SKM-1 (cell line): ENCODE measurements around the gene SPDYE2B.
"Not testable (repeated sequence)": the region's sequence is repeated elsewhere in the genome, so short reads cannot be mapped to it uniquely, and the experiment has no call there.

Experiments used
- DNase-seq: peaks from one replicate; lab custom pipeline; 2025; ENCODE audit not compliant: unreplicated experiment; lab: John Stamatoyannopoulos, UW

Gene SPDYE2B

DNA sequence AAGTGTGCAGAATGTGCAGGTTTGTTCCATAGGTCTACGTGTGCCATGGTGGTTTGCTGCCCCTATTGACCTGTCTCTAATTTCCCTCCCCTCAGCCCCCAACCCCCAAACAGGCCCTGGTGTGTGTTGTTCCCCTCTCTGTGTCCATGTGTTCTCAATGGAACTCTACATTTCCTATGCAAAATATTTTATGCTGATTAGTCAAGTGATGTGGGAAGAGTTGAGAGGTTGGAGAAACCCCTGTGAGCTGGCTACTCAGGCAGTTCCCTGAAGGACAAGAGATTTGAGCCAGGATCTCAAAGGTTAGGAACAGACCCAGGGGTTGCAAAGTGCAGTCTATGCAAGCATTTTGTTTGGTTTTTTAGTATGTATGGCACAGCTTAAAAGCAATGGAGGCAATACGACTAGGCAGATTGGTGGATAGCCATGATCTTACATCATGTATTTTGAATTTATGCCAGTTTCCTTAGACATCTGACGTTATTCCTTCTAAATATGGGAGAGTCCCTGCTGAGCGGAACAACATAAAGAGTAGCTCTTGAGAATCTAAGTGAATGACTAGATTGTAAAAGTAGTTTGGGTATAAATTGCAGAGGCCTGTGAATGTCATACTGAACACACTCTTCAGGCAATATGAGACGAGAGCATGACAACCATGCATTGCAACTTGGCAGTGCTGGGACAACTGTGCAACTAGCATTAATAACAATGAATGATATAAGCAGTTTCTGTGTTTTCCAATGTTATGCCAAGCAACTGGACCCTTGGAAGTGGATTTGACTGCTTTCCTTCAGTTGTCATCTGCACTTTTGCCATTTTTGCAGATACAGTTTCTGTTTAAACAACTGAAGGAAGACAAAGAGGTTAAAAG is 47.8 kb downstream of the SPDYE2B start:
- not testable (repeated sequence) for DNase-seq

DNA sequence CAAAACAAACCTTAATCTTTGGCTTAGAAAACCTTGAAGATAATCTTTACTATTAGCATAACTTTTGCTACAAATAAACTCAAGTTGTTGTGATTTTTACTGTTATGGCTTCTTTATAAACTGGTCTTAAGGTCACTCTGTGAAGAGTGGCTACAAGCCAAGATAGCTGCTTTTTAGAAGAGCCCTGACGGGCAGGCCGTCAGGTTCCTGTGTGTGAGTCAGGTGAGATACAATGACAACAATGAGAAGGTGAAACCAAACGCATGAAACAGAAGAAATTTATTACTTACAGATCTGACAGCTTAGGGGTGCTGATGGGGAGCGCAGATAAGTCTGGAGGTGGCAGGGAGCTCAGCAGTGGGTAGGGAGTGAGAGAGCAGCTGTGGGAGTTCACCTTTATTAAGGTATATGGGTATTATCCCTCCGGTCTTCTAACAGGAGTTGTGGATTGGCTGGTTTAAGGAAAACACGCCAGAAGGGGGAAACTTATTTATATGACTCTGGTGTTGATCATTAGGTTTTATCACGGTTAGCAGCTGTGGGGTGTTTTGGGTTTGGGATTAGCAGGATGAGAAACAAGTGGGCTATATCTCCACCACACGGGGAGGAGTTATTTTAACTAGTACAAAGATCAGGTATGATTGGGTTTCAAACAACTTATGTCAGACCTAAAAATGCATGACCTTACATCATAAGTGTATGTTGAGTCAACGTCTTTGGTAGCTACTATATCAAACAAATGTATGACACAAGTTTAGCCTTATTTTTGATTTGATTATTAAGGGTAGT is 49.0 kb downstream of the SPDYE2B start:
- DNase-seq: not testable (repeated sequence)
